Measurements from ENCODE around the gene CCDC7. TPM values are rescaled to one million over a fixed set of nuclear protein-coding genes. Genes with fewer than 3 reads are reported as not detected.
"Not testable (repeated sequence)": the region's sequence is repeated elsewhere in the genome, so short reads cannot be mapped to it uniquely, and the experiment has no call there.

CCDC7 gene
- polyA plus RNA-seq, 2 donors: 0.46 to 0.96 TPM

DNA sequence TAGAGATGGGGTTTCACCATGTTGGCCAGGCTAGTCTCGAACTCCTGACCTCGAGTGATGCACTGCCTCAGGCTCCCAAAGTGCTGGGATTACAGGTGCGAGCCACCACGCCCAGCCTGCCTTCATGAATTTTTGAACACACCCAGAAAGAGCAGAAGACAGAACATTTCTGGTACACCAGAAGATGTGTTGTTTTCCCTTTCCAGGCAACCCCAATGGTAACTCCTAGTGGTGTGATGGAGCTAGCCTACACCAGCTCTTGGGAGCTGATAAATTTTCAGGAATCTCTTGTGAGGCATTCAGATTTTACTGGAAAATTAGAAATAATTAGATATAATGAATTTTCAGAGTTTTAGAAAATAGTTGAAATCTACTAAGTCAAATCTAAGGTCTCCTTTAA is 904 bp upstream of the CCDC7 start:
- WGBS, 2 donors: 95% methylated on average over 4 of the region's 4 CpGs
- Histone ChIP-seq H3K4me1 (ENCODE audit: control insufficient read depth in 2 of 2, insufficient read depth in 2 of 2, low read length in 1 of 2) (no peaks in the 10 kb centered on the region), H3K36me3 (ENCODE audit: control insufficient read depth in 2 of 2, insufficient read depth in 2 of 2, low read length in 1 of 2) (no peaks in the 10 kb centered on the region), H3K27ac (ENCODE audit: low read depth in 2 of 2, low read length in 1 of 2) (no peak overlapping the region), H3K27me3 (ENCODE audit: control insufficient read depth in 1 of 2, insufficient read depth in 2 of 2, low read length in 2 of 2) (no peaks in the 10 kb centered on the region), H3K4me3 (ENCODE audit: low read depth in 1 of 2, low read length in 2 of 2) (no peak overlapping the region), H3K9me3 (ENCODE audit: control insufficient read depth in 2 of 2, insufficient read depth in 1 of 2, low read depth in 1 of 2, low read length in 1 of 2) (no peaks in the 10 kb centered on the region)

GRCh38 chr10:32446536-32447406 is 831 bp downstream of the CCDC7 start:
- Histone ChIP-seq H3K27me3 (ENCODE audit: control insufficient read depth in 1 of 2, insufficient read depth in 2 of 2, low read length in 2 of 2) (no peaks in the 10 kb centered on the region), H3K27ac (ENCODE audit: low read depth in 2 of 2, low read length in 1 of 2) (peak overlapping the region; percentile 97 to 99), H3K9me3 (ENCODE audit: control insufficient read depth in 2 of 2, insufficient read depth in 1 of 2, low read depth in 1 of 2, low read length in 1 of 2) (no peaks in the 10 kb centered on the region), H3K4me1 (ENCODE audit: control insufficient read depth in 2 of 2, insufficient read depth in 2 of 2, low read length in 1 of 2) (no peaks in the 10 kb centered on the region), H3K36me3 (ENCODE audit: control insufficient read depth in 2 of 2, insufficient read depth in 2 of 2, low read length in 1 of 2) (no peaks in the 10 kb centered on the region), H3K4me3 (ENCODE audit: low read depth in 1 of 2, low read length in 2 of 2) (peak overlapping the region; percentile 70 to 73)
- WGBS, 2 donors: 3 to 10% methylated on average over 18 of the region's 18 CpGs

- H3K27me3 ChIP-seq (ENCODE audit: control insufficient read depth in 1 of 2, insufficient read depth in 2 of 2, low read length in 2 of 2): no peaks in the 10 kb centered on the region
- H3K4me3 ChIP-seq (ENCODE audit: low read depth in 1 of 2, low read length in 2 of 2): no peak overlapping the region
- no peaks in the 10 kb centered on the region for H3K9me3 ChIP-seq (ENCODE audit: control insufficient read depth in 2 of 2, insufficient read depth in 1 of 2, low read depth in 1 of 2, low read length in 1 of 2)
- H3K36me3 ChIP-seq (ENCODE audit: control insufficient read depth in 2 of 2, insufficient read depth in 2 of 2, low read length in 1 of 2): peaks cover 0 to 3% of the 10 kb centered on the region in 2 donors
- no peaks in the 10 kb centered on the region for H3K4me1 ChIP-seq (ENCODE audit: control insufficient read depth in 2 of 2, insufficient read depth in 2 of 2, low read length in 1 of 2)
- WGBS, 2 donors: 83 to 98% methylated on average over 4 of the region's 4 CpGs
- H3K27ac ChIP-seq (ENCODE audit: low read depth in 2 of 2, low read length in 1 of 2): no peak overlapping the region
Measured at GRCh38 chr10:32454148-32454547, 8.2 kb downstream of the CCDC7 start.

GRCh38 chr10:32459051-32459698 is 13.2 kb downstream of the CCDC7 start:
- 77 to 80% methylated on average over 1 of the region's 1 CpG for WGBS, 2 donors
- Histone ChIP-seq H3K36me3 (ENCODE audit: control insufficient read depth in 2 of 2, insufficient read depth in 2 of 2, low read length in 1 of 2) (peaks cover 0 to 3% of the 10 kb centered on the region in 2 donors), H3K27ac (ENCODE audit: low read depth in 2 of 2, low read length in 1 of 2) (no peak overlapping the region), H3K4me1 (ENCODE audit: control insufficient read depth in 2 of 2, insufficient read depth in 2 of 2, low read length in 1 of 2) (no peaks in the 10 kb centered on the region), H3K4me3 (ENCODE audit: low read depth in 1 of 2, low read length in 2 of 2) (no peak overlapping the region), H3K9me3 (ENCODE audit: control insufficient read depth in 2 of 2, insufficient read depth in 1 of 2, low read depth in 1 of 2, low read length in 1 of 2) (no peaks in the 10 kb centered on the region), H3K27me3 (ENCODE audit: control insufficient read depth in 1 of 2, insufficient read depth in 2 of 2, low read length in 2 of 2) (no peaks in the 10 kb centered on the region)

- 91 to 92% methylated on average over 1 of the region's 1 CpG for WGBS, 2 donors
- Histone ChIP-seq H3K36me3 (ENCODE audit: control insufficient read depth in 2 of 2, insufficient read depth in 2 of 2, low read length in 1 of 2) (no peaks in the 10 kb centered on the region), H3K9me3 (ENCODE audit: control insufficient read depth in 2 of 2, insufficient read depth in 1 of 2, low read depth in 1 of 2, low read length in 1 of 2) (no peaks in the 10 kb centered on the region), H3K27ac (ENCODE audit: low read depth in 2 of 2, low read length in 1 of 2) (no peak overlapping the region), H3K27me3 (ENCODE audit: control insufficient read depth in 1 of 2, insufficient read depth in 2 of 2, low read length in 2 of 2) (no peaks in the 10 kb centered on the region), H3K4me3 (ENCODE audit: low read depth in 1 of 2, low read length in 2 of 2) (no peak overlapping the region), H3K4me1 (ENCODE audit: control insufficient read depth in 2 of 2, insufficient read depth in 2 of 2, low read length in 1 of 2) (no peaks in the 10 kb centered on the region)
Measured at GRCh38 chr10:32461203-32461602, 15.3 kb downstream of the CCDC7 start.

DNA sequence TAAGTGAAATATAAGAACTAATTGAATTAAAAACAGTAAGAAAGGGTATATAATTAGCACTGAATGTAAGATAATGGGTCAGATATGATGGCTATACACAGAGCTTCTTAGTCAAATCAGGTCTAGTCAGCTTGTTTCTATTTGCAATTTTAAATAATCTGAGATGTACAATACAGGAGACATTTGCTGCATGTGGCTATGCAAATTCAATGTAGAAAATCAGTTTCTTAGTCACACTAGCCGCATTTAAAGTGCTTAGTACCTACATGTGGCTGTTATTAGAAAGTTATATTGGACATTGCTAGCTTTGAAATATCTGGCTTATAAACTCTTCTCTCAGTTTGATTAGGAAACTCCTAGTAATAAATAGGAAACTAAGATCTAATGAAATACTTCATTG is 25.3 kb downstream of the CCDC7 start:
- no peaks in the 10 kb centered on the region for H3K4me1 ChIP-seq (ENCODE audit: control insufficient read depth in 2 of 2, insufficient read depth in 2 of 2, low read length in 1 of 2)
- no peak overlapping the region for H3K27ac ChIP-seq (ENCODE audit: low read depth in 2 of 2, low read length in 1 of 2)
- no peaks in the 10 kb centered on the region for H3K9me3 ChIP-seq (ENCODE audit: control insufficient read depth in 2 of 2, insufficient read depth in 1 of 2, low read depth in 1 of 2, low read length in 1 of 2)
- no peak overlapping the region for H3K4me3 ChIP-seq (ENCODE audit: low read depth in 1 of 2, low read length in 2 of 2)
- peaks cover 0 to 5% of the 10 kb centered on the region in 2 donors for H3K36me3 ChIP-seq (ENCODE audit: control insufficient read depth in 2 of 2, insufficient read depth in 2 of 2, low read length in 1 of 2)
- no peaks in the 10 kb centered on the region for H3K27me3 ChIP-seq (ENCODE audit: control insufficient read depth in 1 of 2, insufficient read depth in 2 of 2, low read length in 2 of 2)
- 98 to 100% methylated on average over 1 of the region's 1 CpG for WGBS, 2 donors

DNA sequence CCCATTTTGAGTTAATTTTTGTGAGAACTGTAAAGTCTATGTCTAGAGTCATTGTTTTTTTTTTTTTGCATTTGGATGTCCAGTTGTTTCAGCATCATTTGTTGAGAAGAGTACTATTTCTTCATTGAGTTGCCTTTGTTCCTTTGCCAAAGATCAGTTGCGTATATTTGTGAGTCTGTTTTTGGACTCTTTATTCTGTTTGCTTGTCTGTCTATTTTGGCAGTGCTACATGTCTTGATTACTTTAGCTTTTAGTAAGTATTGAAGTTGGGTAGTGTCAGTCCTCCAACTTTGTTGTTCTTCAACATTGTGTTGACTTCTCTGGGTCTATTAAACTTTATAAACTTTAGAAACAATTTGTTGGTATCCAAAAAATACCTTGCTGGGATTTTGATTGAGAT is 31.6 kb downstream of the CCDC7 start:
- no peaks in the 10 kb centered on the region for H3K9me3 ChIP-seq (ENCODE audit: control insufficient read depth in 2 of 2, insufficient read depth in 1 of 2, low read depth in 1 of 2, low read length in 1 of 2)
- H3K4me1 ChIP-seq (ENCODE audit: control insufficient read depth in 2 of 2, insufficient read depth in 2 of 2, low read length in 1 of 2): no peaks in the 10 kb centered on the region
- WGBS, 2 donors: 96 to 98% methylated on average over 1 of the region's 1 CpG
- no peaks in the 10 kb centered on the region for H3K27me3 ChIP-seq (ENCODE audit: control insufficient read depth in 1 of 2, insufficient read depth in 2 of 2, low read length in 2 of 2)
- H3K36me3 ChIP-seq (ENCODE audit: control insufficient read depth in 2 of 2, insufficient read depth in 2 of 2, low read length in 1 of 2): no peaks in the 10 kb centered on the region
- H3K4me3 ChIP-seq (ENCODE audit: low read depth in 1 of 2, low read length in 2 of 2): no peak overlapping the region
- H3K27ac ChIP-seq (ENCODE audit: low read depth in 2 of 2, low read length in 1 of 2): no peak overlapping the region

GRCh38 chr10:32481606-32482005 is 35.7 kb downstream of the CCDC7 start:
- Histone ChIP-seq H3K27ac (ENCODE audit: low read depth in 2 of 2, low read length in 1 of 2) (no peak overlapping the region), H3K4me3 (ENCODE audit: low read depth in 1 of 2, low read length in 2 of 2) (no peak overlapping the region), H3K9me3 (ENCODE audit: control insufficient read depth in 2 of 2, insufficient read depth in 1 of 2, low read depth in 1 of 2, low read length in 1 of 2) (no peaks in the 10 kb centered on the region), H3K36me3 (ENCODE audit: control insufficient read depth in 2 of 2, insufficient read depth in 2 of 2, low read length in 1 of 2) (no peaks in the 10 kb centered on the region), H3K4me1 (ENCODE audit: control insufficient read depth in 2 of 2, insufficient read depth in 2 of 2, low read length in 1 of 2) (no peaks in the 10 kb centered on the region), H3K27me3 (ENCODE audit: control insufficient read depth in 1 of 2, insufficient read depth in 2 of 2, low read length in 2 of 2) (no peaks in the 10 kb centered on the region)

DNA sequence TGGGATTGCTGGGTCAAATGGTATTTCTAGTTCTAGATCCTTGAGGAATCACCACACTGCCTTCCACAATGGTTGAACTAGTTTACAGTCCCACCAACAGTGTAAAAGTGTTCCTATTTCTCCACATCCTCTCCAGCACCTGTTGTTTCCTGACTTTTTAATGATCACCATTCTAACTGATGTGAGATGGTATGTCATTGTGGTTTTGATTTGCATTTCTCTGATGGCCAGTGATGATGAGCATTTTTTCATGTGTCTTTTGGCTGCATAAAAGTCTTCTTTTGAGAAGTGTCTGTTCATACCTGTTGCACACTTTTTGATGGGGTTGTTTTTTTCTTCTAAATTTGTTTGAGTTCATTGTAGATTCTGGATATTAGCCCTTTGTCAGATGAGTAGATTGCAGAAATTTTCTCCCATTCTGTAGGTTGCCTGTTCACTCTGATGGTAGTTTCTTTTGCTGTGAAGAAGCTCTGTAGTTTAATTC is 37.1 kb downstream of the CCDC7 start:
- H3K36me3 ChIP-seq (ENCODE audit: control insufficient read depth in 2 of 2, insufficient read depth in 2 of 2, low read length in 1 of 2); H3K9me3 ChIP-seq (ENCODE audit: control insufficient read depth in 2 of 2, insufficient read depth in 1 of 2, low read depth in 1 of 2, low read length in 1 of 2); H3K27me3 ChIP-seq (ENCODE audit: control insufficient read depth in 1 of 2, insufficient read depth in 2 of 2, low read length in 2 of 2); H3K27ac ChIP-seq (ENCODE audit: low read depth in 2 of 2, low read length in 1 of 2); H3K4me1 ChIP-seq (ENCODE audit: control insufficient read depth in 2 of 2, insufficient read depth in 2 of 2, low read length in 1 of 2); H3K4me3 ChIP-seq (ENCODE audit: low read depth in 1 of 2, low read length in 2 of 2): not testable (repeated sequence)

GRCh38 chr10:32488038-32488437 is 42.1 kb downstream of the CCDC7 start:
- not testable (repeated sequence) for H3K27ac ChIP-seq (ENCODE audit: low read depth in 2 of 2, low read length in 1 of 2); H3K4me3 ChIP-seq (ENCODE audit: low read depth in 1 of 2, low read length in 2 of 2); H3K27me3 ChIP-seq (ENCODE audit: control insufficient read depth in 1 of 2, insufficient read depth in 2 of 2, low read length in 2 of 2); H3K4me1 ChIP-seq (ENCODE audit: control insufficient read depth in 2 of 2, insufficient read depth in 2 of 2, low read length in 1 of 2); H3K36me3 ChIP-seq (ENCODE audit: control insufficient read depth in 2 of 2, insufficient read depth in 2 of 2, low read length in 1 of 2); H3K9me3 ChIP-seq (ENCODE audit: control insufficient read depth in 2 of 2, insufficient read depth in 1 of 2, low read depth in 1 of 2, low read length in 1 of 2)
- 84 to 88% methylated on average over 10 of the region's 10 CpGs for WGBS, 2 donors
